A549 treated with AZD2906 at 1 μM for 4 hours (cell line): Measurements from ENCODE around the gene CASD1. TPM values are rescaled to one million over a fixed set of nuclear protein-coding genes. Genes with fewer than 3 reads are reported as not detected.

Source experiments
- total RNA-seq: library from RNA; stranded (reverse); fragments of 200-300 nt; extraction: Qiagen RNA extraction; gene quantifications from 5 replicates; pipeline ENCODE4 v1.2.3, GENCODE V29; 2022

The CASD1 gene
- 7.5 to 11.6 TPM (median 8.5 TPM) in 5 replicates for total RNA-seq

GRCh38 chr7:94509264-94509886 is at the start of gene CASD1:
CASD1 (plus strand) TSS chr7:94509809; CDS start chr7:94510085, 276 bp downstream.

Other genes with a start within 250 kb of the CASD1 start
- gene COL1A2, start 114.9 kb upstream of the CASD1 start, total RNA-seq, result 0.08 to 0.10 TPM in 2 of 5 replicates, not detected in the others
- gene SGCE, start 146.3 kb downstream of the CASD1 start, total RNA-seq, result 46.9 to 53.3 TPM (median 49.5 TPM) in 5 replicates